Upper lobe of left lung (tissue), 6 donors: ENCODE data around the gene MSI2. TPM values are rescaled to one million over a fixed set of nuclear protein-coding genes. Genes with fewer than 3 reads are reported as not detected.

ENCODE experiments used
- ATAC-seq, 2 donors: fragments of 200-7000 bp; cut with Tn5 transposase; one replicate each; pipeline ENCODE4 v1.9.1; 2022; ENCODE audit warnings: mild to moderate bottlenecking in 2 of 2, moderate library complexity in 2 of 2; ENCODE audit not compliant: low FRiP score in 2 of 2
- DNase-seq, 2 donors: peaks; one replicate each; pipeline ENCODE4 v3.0.0-alpha.2; 2019 to 2020
- H3K27ac ChIP-seq, 4 donors: fragments of 200-600 bp; sonication (generic); one replicate each; pipeline ENCODE4 v1.5.1; 2016 to 2019
- H3K27me3 ChIP-seq, 4 donors: fragments of 200-600 bp; sonication (generic); one replicate each; pipeline ENCODE4 v1.5.1; 2017 to 2019
- H3K36me3 ChIP-seq, 4 donors: fragments of 200-600 bp; sonication (generic); one replicate each; pipeline ENCODE4 v1.5.1; 2016 to 2019
- H3K4me1 ChIP-seq, 4 donors: fragments of 200-600 bp; sonication (generic); one replicate each; pipeline ENCODE4 v1.5.1; 2018 to 2019
- H3K4me3 ChIP-seq, 4 donors: fragments of 200-600 bp; sonication (generic); one replicate each; pipeline ENCODE4 v1.5.1; 2017 to 2019; ENCODE audit warnings: mild to moderate bottlenecking in 2 of 4, moderate library complexity in 1 of 4
- H3K9me3 ChIP-seq, 4 donors: fragments of 200-600 bp; sonication (generic); one replicate each; pipeline ENCODE4 v1.5.1; 2018 to 2019
- CTCF ChIP-seq, 6 experiments: fragments of 450-650 bp in 4 of 6; fragments of 200-600 bp in 2 of 6; sonication (generic) in 2 of 6; IDR thresholded peaks; one replicate each; pipeline ENCODE4 v1.5.1; 2016 to 2019; ENCODE audit warnings: antibody characterized with exemption in 6 of 6
- EP300 ChIP-seq, 4 donors: sonication (generic); formaldehyde crosslinking; IDR thresholded peaks; one replicate each; pipeline ENCODE4 v1.5.1; 2017; ENCODE audit warnings: antibody characterized with exemption in 4 of 4, control low read depth in 2 of 4
- POLR2A ChIP-seq, 4 donors: fragments of 450-650 bp; IDR thresholded peaks; one replicate each; pipeline ENCODE4 v1.5.1; 2016 to 2017; ENCODE audit warnings: antibody characterized with exemption in 4 of 4, mild to moderate bottlenecking in 2 of 4
- POLR2AphosphoS5 ChIP-seq, 2 donors: sonication (generic); formaldehyde crosslinking; IDR thresholded peaks; one replicate each; pipeline ENCODE4 v1.5.1; 2017; ENCODE audit warnings: antibody characterized with exemption in 2 of 2
- WGBS, 2 donors: methylation state at CpG; one replicate each; pipeline ENCODE4 v1.1.5; 2017 to 2018; 5-methylcytosine and 5-hydroxymethylcytosine counted together
- total RNA-seq, 6 donors: library from RNA; depleted of rRNA in 4 of 6; stranded (reverse); fragments of >200 nt in 4 of 6; gene quantifications; one replicate each; pipeline versions ENCODE4 v1.1.0 to v1.2.1, GENCODE V29; 2016 to 2021
- donor health status: DM: no; HTN: no; CAD: no; lungs with moderate emphysema.
- donor health status: DM: no; HTN: yes; CAD: no; lungs with severe emphysema.

Gene MSI2
- total RNA-seq, 6 donors from 2014 or later, result 20.1 to 44.0 (median 32.2) TPM

GRCh38 chr17:57368637-57369336 lies 112.5 kb downstream of the MSI2 start:
- TF ChIP-seq EP300 (IDR thresholded peaks at IDR 0.05) (no peak), POLR2AphosphoS5 (IDR thresholded peaks at IDR 0.05) (no peak), POLR2A (IDR thresholded peaks at IDR 0.05) (no peak), CTCF (IDR thresholded peaks at IDR 0.05) (no peak)
- no peaks in the 10 kb centered on the region for H3K36me3 ChIP-seq
- no peak overlapping the region for H3K27ac ChIP-seq
- WGBS, 2 donors, result 59 to 84% methylated on average over 6 of the region's 6 CpGs
- no peak for DNase-seq
- H3K4me3 ChIP-seq, result no peak overlapping the region
- H3K4me1 ChIP-seq, result peaks cover 0 to 26% (median 12%) of the 10 kb centered on the region in 4 donors
- peaks cover 0 to 2% (median 0%) of the 10 kb centered on the region in 4 donors for H3K9me3 ChIP-seq
- no peaks in the 10 kb centered on the region for H3K27me3 ChIP-seq
- ATAC-seq, result no peak

GRCh38 chr17:57369509-57369945 lies 113.2 kb downstream of the MSI2 start:
- no peak for ATAC-seq
- H3K4me3 ChIP-seq, result no peak overlapping the region

GRCh38 chr17:57370037-57370581 lies 113.8 kb downstream of the MSI2 start:
- H3K4me3 ChIP-seq, result no peak overlapping the region
- peaks cover 0 to 24% (median 11%) of the 10 kb centered on the region in 4 donors for H3K4me1 ChIP-seq

More at GRCh38 chr17:57369509-57369945, 113.2 kb downstream of the MSI2 start:
- no peaks in the 10 kb centered on the region for H3K27me3 ChIP-seq
- peak overlapping the region in 1 of 4 donors; percentile 53 for H3K27ac ChIP-seq
- TF ChIP-seq EP300 (IDR thresholded peaks at IDR 0.05) (no peak), POLR2A (IDR thresholded peaks at IDR 0.05) (no peak), POLR2AphosphoS5 (IDR thresholded peaks at IDR 0.05) (no peak), CTCF (IDR thresholded peaks at IDR 0.05) (no peak)
- H3K4me1 ChIP-seq, result peaks cover 0 to 26% (median 12%) of the 10 kb centered on the region in 4 donors
- H3K9me3 ChIP-seq, result peaks cover 0 to 4% (median 0%) of the 10 kb centered on the region in 4 donors
- DNase-seq, result no peak
- no peaks in the 10 kb centered on the region for H3K36me3 ChIP-seq
- 45 to 51% methylated on average over 2 of the region's 2 CpGs for WGBS, 2 donors

GRCh38 chr17:57370619-57371018 lies 114.3 kb downstream of the MSI2 start:
- WGBS, 2 donors, result 99% methylated on average over 4 of the region's 4 CpGs
- TF ChIP-seq POLR2A (IDR thresholded peaks at IDR 0.05) (no peak), POLR2AphosphoS5 (IDR thresholded peaks at IDR 0.05) (no peak), EP300 (IDR thresholded peaks at IDR 0.05) (no peak), CTCF (IDR thresholded peaks at IDR 0.05) (no peak)
- H3K27ac ChIP-seq, result peak overlapping the region in 1 of 4 donors; percentile 53

More at GRCh38 chr17:57370037-57370581, 113.8 kb downstream of the MSI2 start:
- H3K27ac ChIP-seq, result peak overlapping the region in 2 of 4 donors; percentile 11 to 53
- peak in 1 of 2 donors; percentile 37 for ATAC-seq
- no peak for DNase-seq
- WGBS, 2 donors, result 48 to 58% methylated on average over 6 of the region's 6 CpGs
- no peaks in the 10 kb centered on the region for H3K27me3 ChIP-seq
- TF ChIP-seq CTCF (IDR thresholded peaks at IDR 0.05) (no peak), POLR2AphosphoS5 (IDR thresholded peaks at IDR 0.05) (no peak), POLR2A (IDR thresholded peaks at IDR 0.05) (no peak), EP300 (IDR thresholded peaks at IDR 0.05) (no peak)
- H3K9me3 ChIP-seq, result peaks cover 0 to 4% (median 0%) of the 10 kb centered on the region in 4 donors
- H3K36me3 ChIP-seq, result no peaks in the 10 kb centered on the region

More at GRCh38 chr17:57370619-57371018, 114.3 kb downstream of the MSI2 start:
- ATAC-seq (no peak), DNase-seq (no peak)
- Histone ChIP-seq H3K36me3 (no peaks in the 10 kb centered on the region), H3K9me3 (peaks cover 0 to 4% (median 0%) of the 10 kb centered on the region in 4 donors), H3K4me1 (peaks cover 0 to 24% (median 9%) of the 10 kb centered on the region in 4 donors), H3K27me3 (no peaks in the 10 kb centered on the region), H3K4me3 (no peak overlapping the region)
